BJ (cell line): ENCODE results near the gene EPB41L1. TPM values are rescaled to one million over a fixed set of nuclear protein-coding genes. Genes with fewer than 3 reads are reported as not detected.

ENCODE experiments used
- CTCF ChIA-PET: fragments of 350-600 bp; formaldehyde crosslinking; extraction: SDS; loops from one replicate; lab custom pipeline; 2021; ENCODE audit warnings: antibody characterized with exemption, inconsistent platforms; lab: Yijun Ruan, JAX
- POLR2A ChIA-PET: fragments of 300-600 bp; sonication (Branson Sonifier 250); formaldehyde crosslinking; extraction: SDS; loops from one replicate; lab custom pipeline; 2021; ENCODE audit warnings: antibody characterized with exemption; lab: Charles Lee
- DNase-seq: peaks from one replicate; pipeline ENCODE4 v3.0.0-alpha.2; 2011; ENCODE audit warnings: low read depth
- H3K27me3 ChIP-seq: 2 replicates; pipeline ENCODE4 v1.6.0; 2011; ENCODE audit warnings: low read length; ENCODE audit not compliant: control insufficient read depth, insufficient read depth
- H3K36me3 ChIP-seq: 2 replicates; pipeline ENCODE4 v1.5.1; 2011; ENCODE audit warnings: low read length; ENCODE audit not compliant: control insufficient read depth, insufficient read depth
- H3K4me3 ChIP-seq: 2 replicates; pipeline ENCODE4 v1.5.1; 2011; ENCODE audit warnings: low read depth, mild to moderate bottlenecking, control low read depth, low read length
- CTCF ChIP-seq: IDR thresholded peaks from 2 replicates; pipeline ENCODE4 v1.5.1; 2011; ENCODE audit warnings: low read depth, mild to moderate bottlenecking, control low read depth, inconsistent platforms, low read length, moderate library complexity; ENCODE audit not compliant: insufficient read depth
- polyA plus RNA-seq: library from polyadenylated mRNA; depleted of rRNA; stranded (reverse); fragments of >200 nt; gene quantifications from 2 replicates; pipeline ENCODE4 v1.2.3, GENCODE V29; 2011

The EPB41L1 gene
- polyA plus RNA-seq, 1 experiment = 20.2 TPM

- DNase-seq = no peak
- Histone ChIP-seq H3K4me3 (no peak overlapping the region), H3K36me3 (no peaks in the 10 kb centered on the region), H3K27me3 (peaks cover 4% of the 10 kb centered on the region)
- ChIA-PET CTCF (interaction anchor here (0.8 to 2.3 kb wide), 4 partner anchors 10 to 160 kb away, joined by 3 to 8 read pairs (median 5); partner anchors contain the start of gene SCAND1), POLR2A (no interaction called here)
- no peak for TF ChIP-seq CTCF
These were observed 39.8 kb upstream of the EPB41L1 start for GRCh38 chr20:36114707-36115106.

GRCh38 chr20:36115925-36116324 is 38.6 kb upstream of the EPB41L1 start:
- DNase-seq = no peak
- ChIA-PET CTCF (interaction anchor here (0.7 to 1.2 kb wide), 4 partner anchors 23 to 568 kb away, joined by 3 to 6 read pairs (median 4); partner anchors contain the start of gene SCAND1), POLR2A (no interaction called here)
- H3K36me3 ChIP-seq = no peaks in the 10 kb centered on the region
- H3K27me3 ChIP-seq = peaks cover 4% of the 10 kb centered on the region
- no peak overlapping the region for H3K4me3 ChIP-seq
- no peak for TF ChIP-seq CTCF

- DNase-seq = peak; percentile 54
- TF ChIP-seq CTCF = no peak
- no peak overlapping the region for H3K4me3 ChIP-seq
- CTCF ChIA-PET = interaction anchor here (0.8 to 1.3 kb wide), 7 partner anchors 17 to 163 kb away, joined by 3 to 6 read pairs (median 3); partner anchors contain the start of gene SCAND1
- POLR2A ChIA-PET = no interaction called here
- H3K27me3 ChIP-seq = peaks cover 2% of the 10 kb centered on the region
- no peaks in the 10 kb centered on the region for H3K36me3 ChIP-seq
These were observed 37.6 kb upstream of the EPB41L1 start for GRCh38 chr20:36116807-36117441.

GRCh38 chr20:36117638-36118037 is 36.9 kb upstream of the EPB41L1 start:
- POLR2A ChIA-PET = no interaction called here
- Histone ChIP-seq H3K27me3 (peaks cover 2% of the 10 kb centered on the region), H3K4me3 (no peak overlapping the region), H3K36me3 (no peaks in the 10 kb centered on the region)
- no peak for TF ChIP-seq CTCF
- DNase-seq = no peak
- CTCF ChIA-PET = interaction anchor here (0.8 to 1.6 kb wide), 6 partner anchors 22 to 125 kb away, joined by 3 to 5 read pairs (median 3); no protein-coding TSS in a partner anchor

- Histone ChIP-seq H3K27me3 (peaks cover 2% of the 10 kb centered on the region), H3K36me3 (no peaks in the 10 kb centered on the region), H3K4me3 (no peak overlapping the region)
- no peak for TF ChIP-seq CTCF
- no peak for DNase-seq
- CTCF ChIA-PET = interaction anchor here (0.7 to 1.6 kb wide), 4 partner anchors 21 to 135 kb away, joined by 3 to 5 read pairs (median 3); no protein-coding TSS in a partner anchor
- POLR2A ChIA-PET = no interaction called here
These were observed 36.2 kb upstream of the EPB41L1 start for GRCh38 chr20:36118371-36118770.
